OCI-LY7 (cell line): Measurements from ENCODE around the gene CEP295NL. TPM values are rescaled to one million over a fixed set of nuclear protein-coding genes. Genes with fewer than 3 reads are reported as not detected.

Experiments
- BruUV-seq: library from RNA; stranded (reverse); fragments of 400-500 nt; replicated peaks from 2 replicates; lab custom pipeline; 2021; lab: Mats Ljungman, UMichigan
- CTCF ChIA-PET: fragments of 300-600 bp; sonication (Branson Sonifier 250); formaldehyde crosslinking; loops from one replicate; lab custom pipeline; 2022; ENCODE audit warnings: antibody characterized with exemption; ENCODE audit not compliant: unreplicated experiment; lab: Charles Lee
- POLR2A ChIA-PET: fragments of 300-600 bp; sonication (Branson Sonifier 250); formaldehyde crosslinking; loops from one replicate; lab custom pipeline; 2022; ENCODE audit warnings: antibody characterized with exemption; lab: Charles Lee
- DNase-seq: peaks from one replicate; pipeline ENCODE4 v3.0.0-alpha.2; 2015; ENCODE audit warnings: low spot score
- H2AFZ ChIP-seq: fragments of 200-600 bp; sonication (generic), shearing (Covaris generic); 2 replicates; pipeline ENCODE4 v1.6.1; 2014; ENCODE audit warnings: mild to moderate bottlenecking, antibody characterized with exemption, low read length, moderate library complexity
- H3K27ac ChIP-seq: fragments of 200-600 bp; sonication (generic); 2 replicates; pipeline ENCODE4 v1.5.1; 2014; ENCODE audit warnings: mixed run types, low read depth, mild to moderate bottlenecking, moderate library complexity, low read length, inconsistent platforms; ENCODE audit not compliant: poor library complexity, severe bottlenecking
- H3K36me3 ChIP-seq: fragments of 200-600 bp; sonication (generic); 2 replicates; pipeline ENCODE4 v1.6.1; 2014; ENCODE audit warnings: mild to moderate bottlenecking, antibody characterized with exemption, low read length, moderate library complexity, mixed read lengths; ENCODE audit not compliant: insufficient read depth
- H3K4me1 ChIP-seq: fragments of 200-600 bp; sonication (generic); 2 replicates; pipeline ENCODE4 v1.5.1; 2014; ENCODE audit warnings: mild to moderate bottlenecking, low read length; ENCODE audit not compliant: insufficient read depth, poor library complexity, severe bottlenecking
- H3K4me2 ChIP-seq: fragments of 200-600 bp; sonication (generic); 2 replicates; pipeline ENCODE4 v1.6.1; 2014; ENCODE audit warnings: mild to moderate bottlenecking, low read length
- H3K4me3 ChIP-seq: fragments of 200-600 bp; sonication (generic); 2 replicates; pipeline ENCODE4 v1.5.1; 2014; ENCODE audit warnings: mild to moderate bottlenecking, low read depth, low read length; ENCODE audit not compliant: poor library complexity, severe bottlenecking
- H3K79me2 ChIP-seq: fragments of 200-600 bp; sonication (generic); 2 replicates; pipeline ENCODE4 v1.6.1; 2016; ENCODE audit warnings: low read depth, mild to moderate bottlenecking, low read length, moderate library complexity, mixed read lengths; ENCODE audit not compliant: insufficient read depth
- H3K9me2 ChIP-seq: fragments of 200-600 bp; sonication (generic); 2 replicates; pipeline ENCODE4 v1.6.1; 2016; ENCODE audit warnings: mild to moderate bottlenecking, low read length, mixed read lengths; ENCODE audit not compliant: insufficient read depth
- H3K9me3 ChIP-seq: fragments of 200-600 bp; sonication (generic); 2 replicates; pipeline ENCODE4 v1.6.1; 2014; ENCODE audit warnings: mild to moderate bottlenecking, mixed run types, low read length, mixed read lengths
- H4K20me1 ChIP-seq: fragments of 200-600 bp; sonication (generic); 2 replicates; pipeline ENCODE4 v1.6.1; 2014; ENCODE audit warnings: mild to moderate bottlenecking, antibody characterized with exemption, low read length, moderate library complexity, mixed read lengths; ENCODE audit not compliant: insufficient read depth
- EZH2phosphoT487 ChIP-seq: fragments of 200-600 bp; sonication (generic); IDR thresholded peaks from 2 replicates; pipeline ENCODE4 v1.6.1; 2018; ENCODE audit warnings: low read depth, borderline replicate concordance, mild to moderate bottlenecking, mixed run types, antibody characterized with exemption, low read length, moderate library complexity, mixed read lengths
- intact Hi-C: fragments of 100-400 bp; cut with micrococcal nuclease; formaldehyde crosslinking; loops from one replicate; pipeline ENCODE4 v1.10.0; 2022; ENCODE audit not compliant: unreplicated experiment
- total RNA-seq, 2 experiments: library from RNA; depleted of rRNA in 1 of 2; stranded (reverse); fragments of >200 nt in 1 of 2; shearing (Covaris generic) in 1 of 2; gene quantifications; 2 replicates each; pipeline ENCODE4 v1.2.3, GENCODE V29; 2014 to 2022
- TF ChIP-seq, protein P1 (sequence below): fragments of 200-600 bp; sonication (generic); conservative IDR thresholded peaks from 2 replicates; pipeline ENCODE4 v1.5.1; 2014; ENCODE audit warnings: mild to moderate bottlenecking, antibody characterized with exemption, low read length, moderate library complexity, mixed read lengths

CEP295NL gene
- total RNA-seq, 2 experiments from 2014 or later: not detected

DNA sequence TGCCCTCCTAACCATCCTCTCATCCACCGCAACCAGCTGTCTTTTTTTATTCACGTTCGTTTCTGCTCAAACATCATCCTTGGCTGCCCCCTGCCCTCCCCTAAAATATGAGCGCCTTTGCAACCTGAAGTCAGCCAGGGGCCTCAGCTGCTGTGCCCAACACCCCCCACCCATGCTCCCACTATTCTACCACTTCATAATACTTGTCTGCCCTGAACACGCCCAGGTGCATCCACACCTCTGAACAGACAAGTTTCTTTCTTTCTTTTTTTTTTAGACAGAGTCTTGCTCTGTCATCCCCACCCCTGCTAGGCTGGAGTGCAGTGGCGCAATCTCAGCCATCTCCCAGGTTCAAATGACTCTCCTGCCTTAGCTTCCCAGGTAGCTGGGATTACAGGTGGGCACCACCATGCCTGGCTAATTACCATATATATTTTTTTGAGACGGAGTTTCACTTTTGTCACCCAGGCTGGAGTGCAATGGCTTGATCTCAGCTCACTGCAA lies 26.9 kb downstream of the CEP295NL start:
- Histone ChIP-seq H3K4me2 (no peak overlapping the region), H3K27ac (no peak overlapping the region), H3K9me3 (no peaks in the 10 kb centered on the region), H3K4me3 (no peak overlapping the region), H2AFZ (no peak overlapping the region), H3K36me3 (no peaks in the 10 kb centered on the region), H4K20me1 (no peaks in the 10 kb centered on the region), H3K9me2 (no peaks in the 10 kb centered on the region), H3K4me1 (no peaks in the 10 kb centered on the region), H3K79me2 (no peaks in the 10 kb centered on the region)
- no TSS peak for BruUV-seq
- intact Hi-C loops: no loop called here
- POLR2A ChIA-PET: no interaction called here
- no peak for DNase-seq
- no peak for TF ChIP-seq EZH2phosphoT487
- TF ChIP-seq, protein P1, sequence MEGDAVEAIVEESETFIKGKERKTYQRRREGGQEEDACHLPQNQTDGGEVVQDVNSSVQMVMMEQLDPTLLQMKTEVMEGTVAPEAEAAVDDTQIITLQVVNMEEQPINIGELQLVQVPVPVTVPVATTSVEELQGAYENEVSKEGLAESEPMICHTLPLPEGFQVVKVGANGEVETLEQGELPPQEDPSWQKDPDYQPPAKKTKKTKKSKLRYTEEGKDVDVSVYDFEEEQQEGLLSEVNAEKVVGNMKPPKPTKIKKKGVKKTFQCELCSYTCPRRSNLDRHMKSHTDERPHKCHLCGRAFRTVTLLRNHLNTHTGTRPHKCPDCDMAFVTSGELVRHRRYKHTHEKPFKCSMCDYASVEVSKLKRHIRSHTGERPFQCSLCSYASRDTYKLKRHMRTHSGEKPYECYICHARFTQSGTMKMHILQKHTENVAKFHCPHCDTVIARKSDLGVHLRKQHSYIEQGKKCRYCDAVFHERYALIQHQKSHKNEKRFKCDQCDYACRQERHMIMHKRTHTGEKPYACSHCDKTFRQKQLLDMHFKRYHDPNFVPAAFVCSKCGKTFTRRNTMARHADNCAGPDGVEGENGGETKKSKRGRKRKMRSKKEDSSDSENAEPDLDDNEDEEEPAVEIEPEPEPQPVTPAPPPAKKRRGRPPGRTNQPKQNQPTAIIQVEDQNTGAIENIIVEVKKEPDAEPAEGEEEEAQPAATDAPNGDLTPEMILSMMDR: no peak
- CTCF ChIA-PET: interaction anchor here (0.6 kb wide), 1 partner anchor 471 kb away, joined by 3 read pairs; no protein-coding TSS in a partner anchor

DNA sequence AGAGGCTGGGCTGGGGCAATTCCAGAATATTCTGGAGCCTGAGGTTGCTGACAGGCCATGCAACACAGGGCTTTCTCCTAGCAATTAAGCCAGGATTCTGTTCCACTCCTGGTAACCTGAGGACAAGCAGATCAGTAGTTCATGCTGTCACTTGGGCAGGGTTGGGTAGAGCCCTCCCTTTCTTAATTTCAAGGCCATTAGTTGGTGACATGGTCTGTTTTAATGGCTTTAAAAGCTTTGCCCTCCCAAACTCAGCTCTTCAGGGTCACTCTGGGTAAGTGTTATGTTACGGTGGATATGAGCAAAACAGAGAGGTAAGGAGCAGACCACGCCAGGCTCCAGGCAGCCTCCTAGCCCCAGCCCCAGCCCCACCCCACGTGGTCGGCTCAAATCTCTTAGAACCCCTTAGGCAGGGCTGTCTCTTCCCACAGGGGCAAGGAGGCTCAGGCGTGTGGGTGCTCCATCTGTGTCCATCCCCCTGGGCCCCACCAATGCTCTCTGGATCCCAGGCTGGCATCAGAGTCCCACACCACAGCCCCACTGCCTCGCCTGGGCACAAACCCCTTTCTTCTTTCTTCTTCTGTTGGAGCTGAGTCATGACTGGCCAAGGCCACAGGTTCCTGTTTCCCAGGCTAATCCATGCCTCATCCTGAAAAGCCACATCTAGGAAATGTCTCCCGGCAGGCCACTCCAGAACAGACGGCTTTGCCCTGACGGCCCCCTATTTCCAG lies 27.5 kb downstream of the CEP295NL start:
- POLR2A ChIA-PET: no interaction called here
- Histone ChIP-seq H3K79me2 (no peaks in the 10 kb centered on the region), H3K9me3 (no peaks in the 10 kb centered on the region), H3K9me2 (no peaks in the 10 kb centered on the region), H3K4me1 (no peaks in the 10 kb centered on the region), H4K20me1 (no peaks in the 10 kb centered on the region), H3K4me3 (no peak overlapping the region), H3K36me3 (no peaks in the 10 kb centered on the region), H2AFZ (no peak overlapping the region), H3K27ac (no peak overlapping the region), H3K4me2 (no peak overlapping the region)
- CTCF ChIA-PET: interaction anchor here (0.5 to 0.6 kb wide), 2 partner anchors 471 to 997 kb away, joined by 3 read pairs; no protein-coding TSS in a partner anchor
- no peak for DNase-seq
- BruUV-seq: no TSS peak
- TF ChIP-seq, protein P1: no peak
- no peak for TF ChIP-seq EZH2phosphoT487
- intact Hi-C loops: no loop called here
